ENCODE measurements around the gene RCAN3. TPM values are rescaled to one million over a fixed set of nuclear protein-coding genes. Genes with fewer than 3 reads are reported as not detected.
A peak's percentile ranks its signal among the peaks of the same experiment; 100 is the strongest.

RCAN3 gene
- total and polyA plus RNA-seq, 8 donors: 2.9 to 52.0 (median 8.7) TPM

DNA sequence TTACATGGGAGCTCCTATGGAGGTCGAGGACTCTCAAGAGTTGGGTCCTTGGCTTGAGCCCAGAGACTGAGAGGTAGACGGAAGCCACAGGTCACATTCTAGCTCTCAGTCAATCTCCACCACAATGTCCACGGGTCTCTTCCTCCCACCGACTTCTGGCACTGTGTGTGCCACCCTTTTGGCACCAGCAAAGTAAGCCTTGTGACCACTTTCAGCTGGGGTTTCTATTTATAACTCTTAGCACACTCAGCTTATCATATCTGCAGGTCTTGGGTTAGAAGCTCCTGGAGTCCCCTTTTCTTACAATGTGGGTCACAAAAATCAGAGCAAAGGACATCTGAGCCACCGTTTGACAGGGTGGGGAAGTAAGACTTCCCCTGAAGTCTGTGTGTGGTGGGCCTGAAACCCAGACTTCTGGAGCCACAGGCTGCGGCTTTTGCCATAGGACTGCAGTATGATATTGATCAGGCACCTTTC, 81.6 kb downstream of the RCAN3 start:
- peaks cover 0 to 8% (median 5%) of the 10 kb centered on the region in 4 donors for H3K4me1 ChIP-seq
- H3K4me3 ChIP-seq: no peak overlapping the region
- no peaks in the 10 kb centered on the region for H3K27me3 ChIP-seq
- peak; percentile 55 to 58 for DNase-seq
- H3K27ac ChIP-seq: peak overlapping the region in 3 of 5 donors; percentile 30 to 56 (median 52)
- WGBS, 5 donors: 21 to 49% (median 25%) methylated on average over 6 of the region's 6 CpGs
- intact Hi-C loops (cut with DNase I; ENCODE audit: low total_unique reads): no loop called here
- peak in 1 of 3 donors; percentile 45 for TF ChIP-seq POLR2AphosphoS5 (IDR thresholded peaks at IDR 0.05)
- TF ChIP-seq, protein P1, sequence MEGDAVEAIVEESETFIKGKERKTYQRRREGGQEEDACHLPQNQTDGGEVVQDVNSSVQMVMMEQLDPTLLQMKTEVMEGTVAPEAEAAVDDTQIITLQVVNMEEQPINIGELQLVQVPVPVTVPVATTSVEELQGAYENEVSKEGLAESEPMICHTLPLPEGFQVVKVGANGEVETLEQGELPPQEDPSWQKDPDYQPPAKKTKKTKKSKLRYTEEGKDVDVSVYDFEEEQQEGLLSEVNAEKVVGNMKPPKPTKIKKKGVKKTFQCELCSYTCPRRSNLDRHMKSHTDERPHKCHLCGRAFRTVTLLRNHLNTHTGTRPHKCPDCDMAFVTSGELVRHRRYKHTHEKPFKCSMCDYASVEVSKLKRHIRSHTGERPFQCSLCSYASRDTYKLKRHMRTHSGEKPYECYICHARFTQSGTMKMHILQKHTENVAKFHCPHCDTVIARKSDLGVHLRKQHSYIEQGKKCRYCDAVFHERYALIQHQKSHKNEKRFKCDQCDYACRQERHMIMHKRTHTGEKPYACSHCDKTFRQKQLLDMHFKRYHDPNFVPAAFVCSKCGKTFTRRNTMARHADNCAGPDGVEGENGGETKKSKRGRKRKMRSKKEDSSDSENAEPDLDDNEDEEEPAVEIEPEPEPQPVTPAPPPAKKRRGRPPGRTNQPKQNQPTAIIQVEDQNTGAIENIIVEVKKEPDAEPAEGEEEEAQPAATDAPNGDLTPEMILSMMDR (IDR thresholded peaks at IDR 0.05): no peak
- H3K36me3 ChIP-seq: no peaks in the 10 kb centered on the region
- no peaks in the 10 kb centered on the region for H3K9me3 ChIP-seq

DNA sequence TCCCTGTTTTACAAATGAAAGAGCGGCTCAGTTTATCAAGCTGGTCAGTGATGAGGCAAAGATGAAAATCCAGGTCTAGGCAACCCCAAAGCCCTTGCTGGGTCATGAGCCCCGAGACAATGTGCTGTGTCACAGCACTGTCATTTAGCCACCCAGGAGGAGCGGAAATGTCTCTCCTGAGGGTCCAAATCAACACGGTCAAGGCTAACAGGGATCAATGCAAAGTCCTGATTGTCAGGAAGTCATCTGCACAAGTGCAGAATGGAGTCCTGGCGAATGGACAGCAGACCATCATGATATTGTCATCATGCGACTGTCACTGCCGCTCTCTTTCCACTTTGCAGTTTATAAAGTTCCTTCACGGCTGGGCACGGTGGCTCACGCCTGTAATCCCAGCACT, 83.5 kb downstream of the RCAN3 start:
- 85 to 94% (median 87%) methylated on average over 10 of the region's 10 CpGs for WGBS, 5 donors
- Histone ChIP-seq H3K4me3 (no peak overlapping the region), H3K27ac (no peak overlapping the region), H3K9me3 (no peaks in the 10 kb centered on the region), H3K4me1 (peaks cover 0 to 8% (median 5%) of the 10 kb centered on the region in 4 donors), H3K27me3 (no peaks in the 10 kb centered on the region), H3K36me3 (no peaks in the 10 kb centered on the region)
- DNase-seq: no peak
- intact Hi-C loops (cut with DNase I; ENCODE audit: low total_unique reads): no loop called here
- TF ChIP-seq POLR2AphosphoS5 (IDR thresholded peaks at IDR 0.05): no peak
- TF ChIP-seq, protein P1 (IDR thresholded peaks at IDR 0.05): no peak
- TF ChIP-seq EP300 (IDR thresholded peaks at IDR 0.05): no peak
- no peak for TF ChIP-seq POLR2A (IDR thresholded peaks at IDR 0.05)

DNA sequence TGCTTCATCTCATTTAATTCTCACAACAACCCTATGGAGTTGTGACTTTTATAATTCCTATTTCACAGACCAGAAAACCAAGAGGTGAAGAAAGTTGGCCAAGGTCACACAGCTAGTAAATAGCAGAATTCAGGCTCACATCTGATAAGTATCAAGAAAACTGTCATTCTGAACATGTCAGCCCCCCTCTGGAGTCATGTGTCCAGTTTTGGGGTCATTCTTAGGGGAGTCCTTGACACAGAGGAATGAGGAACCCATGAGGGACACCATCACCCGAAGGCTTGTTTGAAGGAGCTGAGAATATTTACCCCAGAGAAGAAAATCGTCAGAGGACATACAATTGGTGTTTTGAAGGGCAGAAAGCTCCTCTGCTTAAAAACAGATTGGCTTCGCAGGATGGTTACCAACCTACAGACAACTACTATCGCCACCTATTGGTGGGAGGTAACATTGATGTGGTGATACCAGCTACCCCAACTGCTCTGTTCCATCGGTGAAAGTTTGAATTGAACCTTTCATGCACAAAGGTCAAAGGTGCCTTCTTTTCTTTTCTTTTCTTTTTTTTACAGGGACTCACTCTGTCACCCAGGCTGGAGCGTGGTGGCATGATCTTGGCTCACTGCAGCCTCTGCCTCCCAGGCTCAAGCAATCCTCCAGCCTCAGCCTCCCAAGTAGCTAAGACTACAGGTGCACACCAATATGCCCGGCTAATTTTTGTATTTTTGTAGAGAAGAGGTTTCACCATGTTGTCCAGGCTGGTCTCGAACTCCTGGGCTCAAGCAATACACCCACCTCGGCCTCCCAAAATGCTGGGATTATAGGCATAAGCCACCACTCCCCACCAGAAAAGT, 84.6 kb downstream of the RCAN3 start:
- WGBS, 5 donors: 25 to 33% (median 29%) methylated on average over 9 of the region's 9 CpGs
- peaks cover 0 to 8% (median 5%) of the 10 kb centered on the region in 4 donors for H3K4me1 ChIP-seq
- no peaks in the 10 kb centered on the region for H3K9me3 ChIP-seq
- H3K36me3 ChIP-seq: no peaks in the 10 kb centered on the region
- intact Hi-C loops (cut with DNase I; ENCODE audit: low total_unique reads): no loop called here
- no peak overlapping the region for H3K27ac ChIP-seq
- peak; percentile 42 to 83 for DNase-seq
- H3K4me3 ChIP-seq: no peak overlapping the region
- no peak for TF ChIP-seq POLR2A (IDR thresholded peaks at IDR 0.05)
- TF ChIP-seq, protein P1 (IDR thresholded peaks at IDR 0.05): peak in 6 of 7 experiments; percentile 3 to 83 (median 66)
- TF ChIP-seq POLR2AphosphoS5 (IDR thresholded peaks at IDR 0.05): peak in 1 of 3 donors; percentile 57
- H3K27me3 ChIP-seq: no peaks in the 10 kb centered on the region

DNA sequence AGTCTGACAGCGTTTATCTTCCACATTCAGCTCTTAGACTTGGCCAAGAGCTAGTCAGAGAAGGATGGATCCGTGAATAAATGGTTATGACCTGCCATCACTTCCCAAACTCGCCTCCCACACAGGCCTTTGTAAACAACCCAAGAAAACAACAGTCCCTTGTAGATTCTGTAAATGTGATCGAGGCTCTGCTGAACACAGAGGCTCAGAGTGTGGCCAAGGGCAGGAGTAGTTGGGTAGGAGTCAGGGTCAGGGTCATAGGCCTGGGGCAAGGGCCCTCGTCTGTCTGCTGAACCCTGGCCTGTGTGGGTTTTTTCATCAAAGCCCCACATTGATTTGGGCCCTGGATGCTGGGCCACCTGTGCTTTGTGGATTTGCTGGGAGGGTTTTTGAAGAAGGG, 85.9 kb downstream of the RCAN3 start:
- Histone ChIP-seq H3K4me1 (peaks cover 0 to 8% (median 5%) of the 10 kb centered on the region in 4 donors), H3K9me3 (no peaks in the 10 kb centered on the region), H3K36me3 (no peaks in the 10 kb centered on the region), H3K27ac (no peak overlapping the region), H3K4me3 (no peak overlapping the region), H3K27me3 (no peaks in the 10 kb centered on the region)
- 70 to 82% (median 80%) methylated on average over 5 of the region's 5 CpGs for WGBS, 5 donors
- DNase-seq: no peak
- intact Hi-C loops (cut with DNase I; ENCODE audit: low total_unique reads): no loop called here
- no peak for TF ChIP-seq POLR2AphosphoS5 (IDR thresholded peaks at IDR 0.05)

DNA sequence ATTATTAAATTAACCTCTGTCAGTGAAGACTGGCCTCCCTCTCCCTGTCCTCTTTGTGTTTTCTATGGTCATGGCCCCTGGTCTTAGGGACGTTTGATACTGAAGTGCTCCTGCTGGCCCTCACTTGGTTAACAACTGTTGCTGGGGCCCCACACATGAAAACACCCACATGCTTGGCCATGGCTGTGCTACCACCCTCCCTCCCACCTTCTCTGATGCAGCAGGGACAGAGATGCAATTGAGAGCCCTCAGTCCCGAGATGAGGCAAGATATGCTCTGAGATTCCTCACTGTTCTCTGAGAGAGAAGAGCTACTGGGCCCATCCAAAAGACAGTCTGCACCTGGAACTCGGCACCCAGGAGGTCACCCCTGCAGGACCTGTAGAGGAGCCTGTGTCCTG, 86.6 kb downstream of the RCAN3 start:
- no peaks in the 10 kb centered on the region for H3K27me3 ChIP-seq
- intact Hi-C loops (cut with DNase I; ENCODE audit: low total_unique reads): no loop called here
- no peak for DNase-seq
- H3K9me3 ChIP-seq: no peaks in the 10 kb centered on the region
- H3K36me3 ChIP-seq: no peaks in the 10 kb centered on the region
- peaks cover 0 to 10% (median 4%) of the 10 kb centered on the region in 4 donors for H3K4me1 ChIP-seq
- 62 to 86% (median 66%) methylated on average over 1 to 3 of the region's 3 CpGs for WGBS, 5 donors
- TF ChIP-seq POLR2A (IDR thresholded peaks at IDR 0.05) (no peak), POLR2AphosphoS5 (IDR thresholded peaks at IDR 0.05) (no peak), EP300 (IDR thresholded peaks at IDR 0.05) (no peak)
- TF ChIP-seq, protein P1 (IDR thresholded peaks at IDR 0.05): no peak
- no peak overlapping the region for H3K27ac ChIP-seq
- no peak overlapping the region for H3K4me3 ChIP-seq
